C1 segment of cervical spinal cord (tissue), 14 donors: Measurements from ENCODE around the gene ZMYND10.

Experiments
- DNase-seq, 14 donors: peaks; one replicate each; lab custom pipeline; 2025; lab: John Stamatoyannopoulos, UW

The ZMYND10 gene

GRCh38 chr3:50347187-50347813 lies 1.8 kb upstream of the ZMYND10 start:
- DNase-seq = peak in 10 of 14 donors; percentile 12 to 68 (median 21)

- no peak for DNase-seq
Observed at GRCh38 chr3:50345008-50345407, 524 bp downstream of the ZMYND10 start.

DNA sequence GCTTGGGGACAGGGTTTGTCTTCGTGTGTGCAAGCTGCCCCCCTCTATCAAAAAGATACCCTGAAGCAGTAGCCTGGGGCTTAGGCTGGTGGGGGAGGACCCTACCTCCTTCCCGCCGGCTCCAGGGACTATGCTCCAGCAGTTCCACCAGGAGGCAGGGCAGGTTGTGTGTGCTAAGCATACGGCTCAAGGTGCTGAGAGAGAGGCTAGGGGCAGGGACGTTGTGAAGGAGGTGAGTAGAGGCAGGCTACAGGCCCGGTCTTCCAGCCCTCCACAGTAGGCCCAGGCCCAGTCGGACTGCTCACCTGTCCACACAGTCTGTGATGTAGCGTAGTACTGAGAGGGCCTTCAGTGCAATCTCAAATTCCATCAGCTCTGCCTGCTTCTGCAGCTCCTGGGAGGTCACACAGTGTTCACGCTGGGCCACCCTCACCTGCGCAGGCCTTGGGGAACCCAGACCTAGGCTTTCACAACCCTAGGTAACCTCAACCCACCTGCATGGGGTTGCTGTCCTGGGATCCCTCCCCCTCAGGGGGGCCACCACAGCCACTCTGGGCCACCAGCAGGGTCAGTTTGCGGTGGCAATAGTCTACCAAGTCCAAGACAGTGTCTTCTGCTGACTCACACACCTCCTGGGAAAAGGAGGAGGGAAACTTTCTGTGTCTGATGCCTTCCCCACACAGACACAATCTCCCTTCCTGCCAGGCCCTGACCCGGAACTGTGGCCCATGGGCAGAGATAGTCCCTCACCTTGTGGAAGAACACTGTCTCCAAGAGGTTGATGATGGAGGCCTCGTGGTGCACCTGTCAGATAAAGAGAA lies 2.5 kb downstream of the ZMYND10 start:
- DNase-seq = no peak

DNA sequence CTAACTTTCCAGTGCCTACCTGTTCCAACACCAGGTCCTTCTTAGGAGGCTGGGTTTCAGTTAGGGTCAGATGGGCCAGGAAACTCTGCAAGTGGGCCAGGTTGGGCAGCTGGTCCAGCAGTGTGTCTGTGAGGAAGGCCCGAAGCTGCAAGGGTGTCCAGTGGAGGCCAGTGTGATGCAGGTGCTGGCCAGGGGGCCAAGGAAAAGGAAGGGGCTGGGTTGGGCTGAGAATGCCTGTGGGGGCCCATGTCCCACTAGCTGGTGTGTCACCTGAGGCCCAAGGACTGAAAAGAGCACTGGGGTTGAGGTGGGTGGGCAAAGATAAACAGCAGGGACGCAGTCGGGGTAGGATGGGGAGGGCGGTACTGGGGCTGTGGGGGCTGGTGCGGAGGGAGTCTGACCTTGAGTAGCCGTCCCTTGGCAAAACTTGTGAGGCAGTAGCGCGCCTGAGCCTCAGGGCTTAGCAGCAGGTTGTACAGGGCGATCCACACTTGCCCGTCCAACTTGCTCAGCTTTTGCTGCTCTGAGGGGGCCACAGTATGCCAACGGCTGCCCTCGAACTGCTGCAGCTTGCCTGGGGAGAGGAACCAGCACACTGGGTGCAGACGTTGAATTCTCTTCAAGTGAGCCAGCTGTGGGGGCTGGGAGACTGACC lies 3.4 kb downstream of the ZMYND10 start:
- no peak for DNase-seq

DNA sequence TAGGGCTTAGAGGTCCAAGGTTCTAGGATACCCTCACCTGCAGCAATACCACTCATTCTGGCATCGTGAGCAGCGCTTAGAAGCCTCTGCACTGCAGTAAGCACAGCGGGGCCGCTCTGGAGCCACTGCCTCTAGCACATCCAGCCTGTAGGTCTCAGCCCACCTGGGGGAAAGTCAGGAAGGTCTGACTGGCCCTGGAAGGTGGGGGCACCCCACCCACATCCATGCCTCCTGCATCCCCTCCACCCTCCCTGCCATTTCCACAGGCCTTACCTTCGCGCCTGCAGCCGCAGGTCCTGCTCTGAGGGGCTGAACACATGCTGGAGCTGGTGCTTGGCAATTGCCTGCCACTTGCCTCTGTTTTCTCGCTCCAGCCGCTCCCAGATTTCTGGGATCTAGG lies 4.0 kb downstream of the ZMYND10 start:
- DNase-seq = no peak

GRCh38 chr3:50340448-50341329 lies 4.8 kb downstream of the ZMYND10 start, which contains the start of gene RASSF1:
Gene RASSF1, minus strand, starts transcription at chr3:50340836. Its CDS starts 31 bp downstream, at chr3:50340805.
- peak in 4 of 14 donors; percentile 32 to 38 (median 36) for DNase-seq

DNA sequence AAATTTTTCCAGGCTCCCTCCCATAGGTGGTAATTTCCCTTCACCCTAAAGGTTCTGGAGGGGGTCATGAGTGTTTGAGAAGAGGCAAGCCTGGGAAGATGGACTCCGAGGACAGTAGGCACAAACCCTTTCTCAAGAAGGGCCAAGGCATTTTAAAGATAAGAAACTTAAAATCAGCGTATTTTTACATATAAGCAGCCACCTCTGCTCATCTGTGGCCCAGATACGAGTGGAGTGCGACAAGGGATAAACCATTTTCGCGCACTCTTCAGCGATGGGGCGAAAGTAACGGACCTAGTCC lies 5.4 kb downstream of the ZMYND10 start:
- DNase-seq = no peak

- no peak for DNase-seq
Observed at GRCh38 chr3:50339485-50340146, 5.9 kb downstream of the ZMYND10 start.

GRCh38 chr3:50338965-50339364 lies 6.6 kb downstream of the ZMYND10 start:
- no peak for DNase-seq

GRCh38 chr3:50337175-50337861 lies 8.2 kb downstream of the ZMYND10 start:
- DNase-seq = peak; percentile 82 to 99 (median 96)

DNA sequence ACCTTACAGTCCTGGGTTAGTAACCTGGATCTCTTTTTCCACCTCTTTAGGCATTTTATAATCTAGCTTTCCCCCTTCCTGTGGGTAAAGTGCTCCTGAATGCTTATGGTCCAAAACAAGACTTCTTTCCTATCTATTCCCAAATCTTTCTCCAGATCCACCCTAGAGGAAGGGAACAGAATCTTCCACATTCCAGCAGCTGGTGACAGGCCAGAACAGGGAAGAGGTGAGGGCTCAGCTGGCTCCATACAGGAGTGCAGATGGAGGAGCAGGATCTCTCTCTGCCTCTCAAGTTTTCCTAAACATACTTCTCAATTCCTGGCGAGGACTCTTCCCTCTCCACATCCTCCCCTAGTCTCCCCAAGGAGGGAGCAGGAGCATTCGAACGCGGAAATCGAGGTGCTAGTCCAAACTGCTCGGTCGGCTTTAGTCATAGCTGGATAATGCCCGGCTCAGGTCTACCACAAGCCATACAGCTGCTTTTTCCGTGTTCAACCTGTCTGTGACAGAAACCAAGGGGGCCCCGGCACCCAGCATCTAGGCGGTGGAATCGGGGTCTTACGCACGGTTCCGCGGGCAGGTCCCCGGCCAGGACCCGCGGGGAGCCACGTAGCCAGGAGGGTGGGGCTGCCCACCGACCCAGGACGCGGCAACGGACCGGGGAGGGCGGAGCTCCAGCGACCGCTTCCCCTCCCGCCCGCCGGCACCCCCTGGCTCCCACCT lies 8.9 kb downstream of the ZMYND10 start:
- DNase-seq = peak in 3 of 14 donors; percentile 52 to 53 (median 53)

DNA sequence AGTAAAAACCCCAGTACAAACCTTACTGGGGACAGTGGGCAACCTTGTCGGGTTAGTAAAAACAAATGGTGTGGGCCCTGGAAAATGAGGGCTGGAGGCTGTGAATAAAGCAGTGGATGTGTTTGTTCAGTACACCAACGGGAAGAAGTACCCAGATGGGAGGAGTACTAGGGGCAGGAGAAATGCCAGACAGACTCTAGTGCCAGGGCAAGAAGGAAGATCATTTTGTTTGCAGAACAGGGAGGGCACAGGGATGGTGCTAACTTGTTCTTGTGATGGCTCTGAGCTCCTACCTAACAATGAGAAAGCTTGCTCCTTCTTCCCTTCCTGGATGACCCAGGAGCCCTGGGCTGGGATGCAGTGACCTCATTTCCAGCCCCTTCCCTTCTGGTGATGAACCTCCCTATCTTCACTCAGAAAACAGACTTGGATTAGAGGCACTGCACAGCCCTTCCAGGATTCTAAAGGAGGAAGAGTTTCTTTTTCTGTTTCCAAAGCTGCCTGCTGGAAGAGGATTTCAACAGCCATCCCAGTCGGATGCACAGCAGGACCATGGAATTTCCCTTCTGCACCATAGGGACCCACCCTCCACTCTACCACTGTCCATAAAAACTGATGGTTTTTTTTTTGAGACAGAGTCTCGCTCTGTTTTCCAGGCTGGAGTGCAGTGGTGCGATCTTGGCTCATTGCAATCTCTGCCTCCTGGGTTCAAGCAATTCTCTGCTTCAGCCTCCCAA lies 11.0 kb downstream of the ZMYND10 start:
- no peak for DNase-seq

DNA sequence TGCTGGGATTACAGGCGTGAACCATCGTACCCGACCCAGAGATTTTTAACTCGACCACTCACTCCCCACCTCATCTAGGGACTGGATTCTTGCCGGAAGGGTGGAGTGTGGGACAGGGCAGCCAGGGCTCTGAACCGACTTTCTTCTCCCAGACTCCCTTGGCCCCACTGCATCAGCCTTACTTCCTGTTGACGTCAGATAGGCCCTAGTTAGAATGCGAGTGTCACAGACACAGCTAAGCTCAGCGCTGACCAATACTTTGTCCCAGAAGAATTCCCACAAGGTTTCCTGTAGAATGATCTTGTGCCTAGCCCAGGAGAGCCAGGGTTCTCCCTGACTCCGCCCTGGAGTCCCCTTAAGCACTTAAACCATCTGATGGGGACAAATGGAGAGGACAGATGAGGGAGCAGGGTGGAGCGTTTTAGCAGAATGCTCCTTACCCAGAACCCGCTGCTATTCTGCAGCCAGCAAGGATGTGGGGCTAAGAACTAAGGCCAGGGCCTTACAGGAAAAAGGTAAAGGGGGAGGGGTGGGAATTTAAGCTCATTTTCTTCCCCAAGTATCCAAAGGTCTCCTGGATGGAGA lies 11.7 kb downstream of the ZMYND10 start:
- DNase-seq = no peak

- DNase-seq = no peak
Observed at GRCh38 chr3:50331364-50331907, 14.1 kb downstream of the ZMYND10 start.

DNA sequence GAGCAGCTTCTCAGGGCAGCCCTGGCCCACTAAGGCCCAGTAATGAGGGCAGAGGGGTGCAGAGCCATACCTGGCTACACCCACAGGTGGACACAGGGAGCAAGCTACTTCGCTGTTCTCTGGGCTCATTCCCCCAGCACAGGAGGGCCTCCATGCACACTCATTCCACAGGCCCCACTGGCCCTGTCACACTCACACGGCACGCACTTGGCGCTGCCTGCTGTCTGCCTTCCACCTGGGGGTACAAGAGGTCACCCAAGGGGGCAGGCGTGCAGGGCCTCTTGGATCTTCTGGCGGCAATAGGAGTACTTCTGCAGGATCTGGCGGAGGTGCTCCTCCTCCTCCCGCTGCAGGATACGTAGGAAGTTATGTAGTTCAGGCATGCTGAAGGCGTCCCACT lies 15.2 kb downstream of the ZMYND10 start:
- DNase-seq = no peak

DNA sequence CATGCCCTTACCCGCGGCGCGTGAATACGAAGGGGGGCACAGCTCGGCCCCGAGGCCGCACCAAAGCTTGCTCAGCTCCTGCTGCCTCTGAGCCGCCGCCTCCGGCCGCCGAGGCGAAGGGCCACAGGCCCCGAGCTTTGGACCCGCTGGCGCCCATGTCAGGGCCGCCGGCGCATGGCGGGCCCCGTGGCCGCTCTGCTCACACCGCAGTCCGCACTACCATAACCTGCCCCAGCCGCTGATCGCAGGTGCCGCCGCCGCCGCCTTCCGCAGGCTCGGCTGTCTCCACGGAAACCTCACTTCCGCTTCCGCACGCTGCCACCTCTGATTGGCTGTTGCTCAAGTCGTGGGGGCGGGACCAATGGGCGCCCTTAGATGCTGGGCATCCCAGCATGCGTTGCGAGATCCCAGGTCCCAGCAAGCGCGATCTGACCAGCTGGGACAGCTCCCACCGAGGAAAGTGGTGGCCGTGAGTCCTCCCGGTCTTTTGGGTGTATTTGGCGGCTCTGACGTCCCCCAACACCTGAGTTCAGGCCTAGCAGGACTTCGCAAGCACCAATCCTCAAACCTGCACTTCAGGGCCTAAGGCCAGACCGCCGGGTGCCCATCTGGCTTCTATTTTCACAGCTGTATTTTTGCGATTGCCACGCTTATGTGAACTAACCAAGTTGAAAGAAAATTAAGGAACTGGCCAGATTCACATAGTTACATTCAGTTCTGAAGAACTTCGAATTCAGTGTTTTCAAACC lies 17.4 kb downstream of the ZMYND10 start, which contains the start of gene TUSC2:
Gene TUSC2, minus strand, starts transcription at position 281 of the 749 bp plus-strand sequence. Its CDS starts 124 bp downstream, at position 157.
- peak; percentile 52 to 95 (median 92) for DNase-seq

GRCh38 chr3:50327129-50327528 lies 18.4 kb downstream of the ZMYND10 start:
- no peak for DNase-seq

GRCh38 chr3:50326182-50326541 lies 19.4 kb downstream of the ZMYND10 start:
- DNase-seq = no peak
